Measurements from ENCODE around the gene PRKCZ.

Gene PRKCZ

GRCh38 chr1:2232916-2233438 lies 182.8 kb downstream of the PRKCZ start:
- no peak for DNase-seq

DNA sequence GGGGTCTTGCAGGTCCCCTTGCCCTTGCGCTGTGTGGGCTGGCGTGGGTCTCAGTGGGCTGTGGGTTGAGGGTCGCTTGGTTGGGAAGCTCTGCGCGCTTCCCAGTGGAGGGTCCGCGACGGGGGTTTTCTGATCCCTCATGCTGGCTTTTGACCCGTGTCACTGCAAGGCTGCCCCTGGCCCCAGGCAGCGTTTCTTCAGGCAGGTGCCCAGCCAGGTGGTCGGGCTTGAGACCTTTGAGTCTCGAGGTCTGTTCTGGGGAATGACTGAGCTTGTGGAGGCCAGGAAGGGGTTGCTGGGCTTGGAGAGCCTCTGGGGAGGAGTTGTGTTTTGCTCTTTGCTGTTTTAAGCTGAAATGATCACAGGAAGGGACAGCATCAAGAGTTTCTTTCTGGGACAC lies 183.3 kb downstream of the PRKCZ start:
- DNase-seq, result no peak

DNA sequence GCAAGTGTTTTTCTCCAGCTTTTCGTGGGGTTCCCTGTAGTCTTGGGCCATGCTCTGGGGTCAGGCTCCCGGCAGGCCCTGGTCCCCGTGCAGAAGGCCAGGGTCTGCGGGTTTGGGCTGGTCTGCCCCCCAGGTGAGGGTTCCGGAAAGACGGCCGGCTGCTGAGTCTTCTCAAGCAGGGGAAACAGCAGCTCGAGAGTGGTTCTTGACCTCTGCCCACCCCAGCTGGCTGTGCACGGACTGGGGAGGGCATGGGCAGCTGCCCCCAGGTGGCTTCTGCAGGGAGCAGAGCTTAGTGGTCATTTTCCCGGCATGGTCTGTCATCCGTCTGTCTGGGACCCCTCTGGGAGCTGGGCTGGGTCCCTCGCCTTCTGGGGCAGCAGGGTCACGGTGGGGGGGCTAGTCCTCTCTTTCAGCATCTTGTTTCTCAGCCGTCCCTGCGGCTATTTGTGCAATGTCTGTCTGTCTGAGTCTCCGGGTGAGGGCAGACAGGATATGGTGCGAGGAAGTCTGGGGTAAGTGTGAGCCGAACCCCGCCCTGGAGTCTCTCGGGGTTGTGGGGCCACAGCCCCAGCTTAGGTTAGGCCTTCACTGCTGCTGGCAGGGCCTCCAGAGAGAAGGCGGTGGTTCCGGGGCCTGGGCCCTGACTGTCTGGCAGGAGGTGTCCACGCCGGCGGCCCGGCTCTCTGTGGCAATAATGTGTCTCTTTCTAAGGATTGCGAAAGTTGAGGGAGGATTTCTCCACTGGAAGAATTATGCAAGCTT lies 184.0 kb downstream of the PRKCZ start:
- DNase-seq, result peak; percentile 87

DNA sequence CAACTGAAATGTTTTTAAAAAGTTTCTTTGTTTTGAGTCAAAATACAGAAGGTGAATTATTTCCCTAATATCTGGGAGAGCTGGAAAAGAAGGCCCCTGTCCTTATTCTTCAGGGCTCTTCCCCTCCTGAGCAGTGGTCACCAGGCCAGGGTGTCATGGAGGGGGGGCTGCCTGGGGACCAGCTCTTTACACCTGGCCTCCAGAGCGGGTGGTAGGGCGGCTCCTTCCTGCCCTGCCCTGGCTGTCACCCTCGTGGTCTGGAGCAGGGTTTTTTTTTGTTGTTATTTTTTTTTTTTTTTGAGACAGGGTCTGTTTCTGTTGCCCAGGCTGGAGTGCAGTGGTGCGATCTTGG lies 184.5 kb downstream of the PRKCZ start:
- DNase-seq, result no peak

All from fibroblast of skin of right biceps (primary cell).